H1 (cell line): ENCODE results near the gene PTGIS. TPM values are rescaled to one million over a fixed set of nuclear protein-coding genes. Genes with fewer than 3 reads are reported as not detected.

Experiments
- CTCF ChIA-PET: fragments of 300-600 bp; sonication (Branson Sonifier 250); formaldehyde crosslinking; loops from one replicate; lab custom pipeline; 2021; ENCODE audit not compliant: partially characterized antibody; lab: Charles Lee
- POLR2A ChIA-PET: fragments of 300-600 bp; sonication (Branson Sonifier 250); formaldehyde crosslinking; loops from one replicate; lab custom pipeline; 2021; ENCODE audit warnings: inconsistent platforms; ENCODE audit not compliant: partially characterized antibody; lab: Charles Lee
- DNase-seq, 2 experiments: peaks; one replicate each; pipeline versions ENCODE4 v3.0.0 to v3.0.0-alpha.2; 2010 to 2022; ENCODE audit warnings: low spot score in 2 of 2, low read depth in 1 of 2, mixed read lengths in 1 of 2
- FAIRE-seq: peaks from 2 replicates; lab custom pipeline; 2011; peaks lifted over from hg19 to GRCh38; lab: Jason Lieb, UNC
- H2AFZ ChIP-seq: 2 replicates; pipeline ENCODE4 v1.8.1; 2012; ENCODE audit warnings: low read length, inconsistent platforms
- H2AK5ac ChIP-seq: 2 replicates; pipeline ENCODE4 v1.6.1; 2013; ENCODE audit warnings: low read depth, low read length
- H2BK120ac ChIP-seq: replicated peaks from 2 replicates; pipeline ENCODE3; 2013; ENCODE audit warnings: low read depth, low read length, inconsistent platforms
- H2BK12ac ChIP-seq: 2 replicates; pipeline ENCODE4 v1.6.1; 2013; ENCODE audit warnings: low read depth, low read length
- H2BK15ac ChIP-seq: 2 replicates; pipeline ENCODE4 v1.6.1; 2013; ENCODE audit warnings: low read length
- H2BK20ac ChIP-seq: 2 replicates; pipeline ENCODE4 v1.6.1; 2013; ENCODE audit warnings: low read length
- H2BK5ac ChIP-seq: 2 replicates; pipeline ENCODE4 v1.6.1; 2013; ENCODE audit warnings: low read depth, low read length
- H3K14ac ChIP-seq: 2 replicates; pipeline ENCODE4 v1.6.1; 2013; ENCODE audit warnings: inconsistent platforms; ENCODE audit not compliant: insufficient read length
- H3K18ac ChIP-seq: 2 replicates; pipeline ENCODE4 v1.6.1; 2013; ENCODE audit warnings: low read length; ENCODE audit errors: extremely low read depth
- H3K23ac ChIP-seq: 2 replicates; pipeline ENCODE4 v1.6.1; 2013; ENCODE audit warnings: inconsistent platforms; ENCODE audit not compliant: insufficient read length
- H3K23me2 ChIP-seq: 2 replicates; pipeline ENCODE4 v1.6.1; 2013; ENCODE audit warnings: low read depth, low read length
- H3K27ac ChIP-seq: 2 replicates; pipeline ENCODE4 v1.6.1; 2011; ENCODE audit warnings: low read depth, low read length, inconsistent platforms
- H3K27me3 ChIP-seq, 4 experiments: replicated peaks in 1 of 4; 1 replicate in 1 of 4; 2 replicates in 3 of 4; pipeline versions ENCODE4 v1.6.1 to v1.8.1; 2011 to 2013; ENCODE audit warnings: low read length in 3 of 4, mild to moderate bottlenecking in 3 of 4, inconsistent platforms in 2 of 4, mixed read lengths in 2 of 4, moderate library complexity in 1 of 4; ENCODE audit not compliant: control insufficient read depth in 3 of 4, insufficient read depth in 3 of 4; ENCODE audit errors: extremely low read depth in 1 of 4
- H3K36me3 ChIP-seq, 4 experiments: 2 replicates each; pipeline versions ENCODE4 v1.6.1 to v1.8.1; 2011 to 2013; ENCODE audit warnings: mild to moderate bottlenecking in 4 of 4, low read length in 3 of 4, moderate library complexity in 2 of 4, control low read depth in 1 of 4, inconsistent platforms in 1 of 4; ENCODE audit not compliant: insufficient read depth in 4 of 4, control insufficient read depth in 2 of 4
- H3K4ac ChIP-seq: replicated peaks from 2 replicates; pipeline ENCODE3; 2013; ENCODE audit warnings: low read length, low read depth, mixed read lengths, inconsistent platforms; ENCODE audit not compliant: insufficient read length
- H3K4me1 ChIP-seq, 4 experiments: replicated peaks in 1 of 4; 1 replicate in 1 of 4; 2 replicates in 3 of 4; pipeline versions ENCODE4 v1.6.1 to v1.8.1; 2011 to 2013; ENCODE audit warnings: low read length in 3 of 4, inconsistent platforms in 2 of 4, mixed read lengths in 1 of 4; ENCODE audit not compliant: insufficient read depth in 4 of 4, control insufficient read depth in 3 of 4
- H3K4me2 ChIP-seq, 2 experiments: 2 replicates each; pipeline versions ENCODE4 v1.6.1 to v1.8.1; 2011 to 2013; ENCODE audit warnings: low read depth in 2 of 2, low read length in 2 of 2, control low read depth in 1 of 2, inconsistent platforms in 1 of 2, mild to moderate bottlenecking in 1 of 2; ENCODE audit not compliant: insufficient read depth in 1 of 2
- H3K4me3 ChIP-seq, 4 experiments: fragments of 200-600, 300-600 bp in 1 of 4; sonication (generic), shearing (Covaris generic), sonication (Bioruptor Twin) in 1 of 4; 2 replicates each; pipeline versions ENCODE4 v1.5.1 to v1.8.1; 2011 to 2016; ENCODE audit warnings: low read length in 4 of 4, low read depth in 3 of 4, control low read depth in 2 of 4, inconsistent platforms in 2 of 4, mild to moderate bottlenecking in 2 of 4, mixed read lengths in 1 of 4, moderate library complexity in 1 of 4; ENCODE audit not compliant: insufficient read depth in 2 of 4; ENCODE audit errors: extremely low read depth in 1 of 4
- H3K56ac ChIP-seq: replicated peaks from 2 replicates; pipeline ENCODE3; 2013; ENCODE audit warnings: low read depth, mild to moderate bottlenecking, mixed read lengths, low read length, inconsistent platforms; ENCODE audit not compliant: insufficient read length
- H3K79me1 ChIP-seq: 2 replicates; pipeline ENCODE4 v1.6.1; 2013; ENCODE audit warnings: low read depth, low read length, control low read depth
- H3K79me2 ChIP-seq, 2 experiments: 2 replicates each; pipeline versions ENCODE4 v1.6.1 to v1.8.1; 2012 to 2013; ENCODE audit warnings: low read length in 2 of 2, mild to moderate bottlenecking in 2 of 2, inconsistent platforms in 1 of 2; ENCODE audit not compliant: insufficient read depth in 2 of 2, control insufficient read depth in 1 of 2
- H3K9ac ChIP-seq, 4 experiments: replicated peaks in 1 of 4; 1 replicate in 1 of 4; 2 replicates in 3 of 4; pipeline versions ENCODE4 v1.6.1 to v1.8.1; 2011 to 2013; ENCODE audit warnings: low read depth in 3 of 4, low read length in 3 of 4, control low read depth in 2 of 4, mild to moderate bottlenecking in 2 of 4, moderate library complexity in 2 of 4, inconsistent platforms in 1 of 4; ENCODE audit errors: extremely low read depth in 1 of 4
- H3K9me3 ChIP-seq, 2 experiments: 2 replicates each; pipeline versions ENCODE4 v1.6.1 to v1.8.1; 2012 to 2013; ENCODE audit warnings: mild to moderate bottlenecking in 2 of 2, moderate library complexity in 2 of 2, control low read depth in 1 of 2, inconsistent platforms in 1 of 2, low read depth in 1 of 2, low read length in 1 of 2, mixed read lengths in 1 of 2; ENCODE audit not compliant: insufficient read depth in 2 of 2
- H4K20me1 ChIP-seq, 2 experiments: replicated peaks in 1 of 2; 2 replicates each; pipeline versions ENCODE3 to v1.8.1; 2011 to 2013; ENCODE audit warnings: inconsistent platforms in 2 of 2, low read length in 2 of 2, mild to moderate bottlenecking in 1 of 2; ENCODE audit not compliant: insufficient read depth in 2 of 2, control insufficient read depth in 1 of 2
- H4K5ac ChIP-seq: 2 replicates; pipeline ENCODE4 v1.6.1; 2013; ENCODE audit warnings: low read length, low read depth, mixed read lengths, inconsistent platforms; ENCODE audit not compliant: insufficient read length
- H4K8ac ChIP-seq: 2 replicates; pipeline ENCODE4 v1.8.0; 2013; ENCODE audit warnings: mild to moderate bottlenecking, moderate library complexity, low read length, inconsistent platforms; ENCODE audit not compliant: insufficient read depth; ENCODE audit errors: extremely low read depth
- H4K91ac ChIP-seq: replicated peaks from 2 replicates; pipeline ENCODE3; 2013; ENCODE audit warnings: low read length, mixed read lengths, inconsistent platforms; ENCODE audit not compliant: insufficient read length
- CEBPB ChIP-seq: IDR thresholded peaks from 2 replicates; pipeline ENCODE4 v1.6.1; 2012; ENCODE audit warnings: low read depth, low read length
- CREB1 ChIP-seq: IDR thresholded peaks from 2 replicates; pipeline ENCODE4 v1.6.1; 2012; ENCODE audit warnings: inconsistent platforms
- GABPA ChIP-seq: IDR thresholded peaks from 2 replicates; pipeline ENCODE4 v1.6.1; 2011; ENCODE audit warnings: mild to moderate bottlenecking, low read length, moderate library complexity, borderline replicate concordance; ENCODE audit not compliant: insufficient read depth
- HDAC2 ChIP-seq, 2 experiments: fragments of 300-600 bp in 1 of 2; sonication (generic) in 1 of 2; IDR thresholded peaks; 2 replicates each; pipeline ENCODE4 v1.6.1; 2011 to 2012; ENCODE audit warnings: low read depth in 2 of 2, low read length in 2 of 2, mild to moderate bottlenecking in 2 of 2, moderate library complexity in 2 of 2, borderline replicate concordance in 1 of 2, inconsistent platforms in 1 of 2
- HDAC6 ChIP-seq: IDR thresholded peaks from one replicate; pipeline ENCODE4 v1.7.1; 2012; ENCODE audit warnings: low read depth, mild to moderate bottlenecking, inconsistent platforms, low read length, moderate library complexity
- NRF1 ChIP-seq: IDR thresholded peaks from 2 replicates; pipeline ENCODE4 v1.6.1; 2011; ENCODE audit warnings: mild to moderate bottlenecking, low read depth, low read length, improper control_type of control experiment
- SP1 ChIP-seq: IDR thresholded peaks from 2 replicates; pipeline ENCODE4 v1.6.1; 2011; ENCODE audit warnings: low read depth, low read length
- SUZ12 ChIP-seq: fragments of 200-600 bp; sonication (generic); IDR thresholded peaks from 2 replicates; pipeline ENCODE4 v1.6.1; 2012; ENCODE audit warnings: mild to moderate bottlenecking, inconsistent platforms, low read length, moderate library complexity, mixed read lengths
- TEAD4 ChIP-seq: IDR thresholded peaks from 2 replicates; pipeline ENCODE4 v1.6.1; 2012; ENCODE audit warnings: low read depth, low read length, inconsistent platforms, mixed read lengths
- WGBS, 2 experiments: shearing (Covaris generic) in 1 of 2; methylation state at CpG; one replicate each; pipeline versions ENCODE4 v1.1.6 to v1.1.7; 2013 to 2015; ENCODE audit warnings: low lambda C conversion rate in 2 of 2, mixed read lengths in 2 of 2, inconsistent platforms in 1 of 2, low coverage in 1 of 2, missing lambda C conversion rate in 1 of 2; ENCODE audit not compliant: insufficient replicate concordance in 2 of 2, insufficient coverage in 1 of 2, insufficient read length in 1 of 2; ENCODE audit errors: extremely low coverage in 1 of 2, missing lambda C conversion rate in 1 of 2; 5-methylcytosine and 5-hydroxymethylcytosine counted together
- polyA plus RNA-seq, 7 experiments: library from polyadenylated mRNA; depleted of rRNA in 3 of 7; stranded (reverse) in 5 of 7; unstranded in 2 of 7; fragments of >200 nt in 5 of 7; fragments of 200-250 nt in 2 of 7; gene quantifications; 1 replicate in 5 of 7; 2 replicates in 1 of 7; 4 replicates in 1 of 7; pipeline versions ENCODE4 v1.2.1 to v1.2.3, GENCODE V29; 2011 to 2013; ENCODE audit warnings: missing spikeins in 2 of 7, mixed read lengths in 2 of 7
- total RNA-seq: library from RNA; stranded (reverse); fragmentation: NEBNext Ultra II Directional; extraction: Animal tissue kit (Norgen Biotek cat#: 25700); gene quantifications from 2 replicates; pipeline ENCODE4 v1.2.1, GENCODE V29; 2021
- TF ChIP-seq, protein P1 (sequence below): IDR thresholded peaks from 2 replicates; pipeline ENCODE4 v1.6.1; 2012; ENCODE audit warnings: inconsistent platforms

Gene PTGIS
- total and polyA plus RNA-seq, 2 of the 8 experiments (the other 6 are each of a cell fraction or from before 2014, with no cell fraction given): 29.9 to 35.5 TPM

DNA sequence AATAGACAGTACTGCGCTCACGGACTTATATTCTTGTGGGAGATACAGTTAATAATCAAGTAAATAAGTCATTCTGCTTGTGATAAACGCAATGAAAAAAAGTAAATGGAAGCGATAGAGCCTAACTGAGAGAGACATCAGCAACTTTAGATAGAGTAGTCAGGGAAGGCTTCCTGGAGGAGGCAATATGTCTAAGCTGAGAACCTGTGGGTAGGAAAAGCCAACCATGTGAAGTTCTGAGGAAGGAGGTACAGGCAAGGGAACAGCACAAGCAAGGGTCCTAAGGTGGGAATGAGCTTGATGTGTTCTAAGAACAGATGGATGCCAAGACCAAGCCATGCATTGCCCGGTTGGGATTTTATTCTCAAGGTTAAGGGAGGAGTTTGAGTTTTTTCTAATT lies 78.2 kb downstream of the PTGIS start:
- Histone ChIP-seq H3K79me1 (no peaks in the 10 kb centered on the region), H2BK15ac (no peak overlapping the region), H4K91ac (no peak overlapping the region), H3K4me2 (no peak overlapping the region), H3K14ac (no peak overlapping the region), H3K18ac (no peak overlapping the region), H3K9ac (no peak overlapping the region), H4K8ac (no peak overlapping the region), H3K4me1 (no peaks in the 10 kb centered on the region), H3K27me3 (peaks cover 0 to 4% (median under 1%) of the 10 kb centered on the region in 4 experiments; a peak in 3 of 7 replicates), H3K36me3 (no peaks in the 10 kb centered on the region), H3K9me3 (peaks cover 0 to 4% of the 10 kb centered on the region in 2 experiments; a peak in 1 of 4 replicates), H2AK5ac (no peak overlapping the region), H2BK5ac (no peak overlapping the region), H3K27ac (no peak overlapping the region), H3K4me3 (no peak overlapping the region), H3K4ac (no peak overlapping the region), H3K79me2 (no peaks in the 10 kb centered on the region), H3K23me2 (no peaks in the 10 kb centered on the region), H4K20me1 (peaks cover 0 to 2% of the 10 kb centered on the region in 2 experiments), H3K56ac (no peak overlapping the region), H2BK12ac (no peak overlapping the region), H2BK20ac (no peak overlapping the region), H3K23ac (no peak overlapping the region), H2BK120ac (no peak overlapping the region), H4K5ac (no peak overlapping the region), H2AFZ (no peak overlapping the region)
- DNase-seq (no peak), FAIRE-seq (no peak)
- no peak for TF ChIP-seq SP1
- no peak for TF ChIP-seq HDAC2 (IDR thresholded peaks at IDR 0.05; ENCODE audit: borderline replicate concordance in 1 of 2, low read depth in 2 of 2, low read length in 2 of 2)
- TF ChIP-seq HDAC6: no peak
- TF ChIP-seq GABPA: no peak
- no peak for TF ChIP-seq NRF1
- TF ChIP-seq, protein P1, sequence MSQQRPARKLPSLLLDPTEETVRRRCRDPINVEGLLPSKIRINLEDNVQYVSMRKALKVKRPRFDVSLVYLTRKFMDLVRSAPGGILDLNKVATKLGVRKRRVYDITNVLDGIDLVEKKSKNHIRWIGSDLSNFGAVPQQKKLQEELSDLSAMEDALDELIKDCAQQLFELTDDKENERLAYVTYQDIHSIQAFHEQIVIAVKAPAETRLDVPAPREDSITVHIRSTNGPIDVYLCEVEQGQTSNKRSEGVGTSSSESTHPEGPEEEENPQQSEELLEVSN: no peak
- TF ChIP-seq CREB1: no peak
- no peak for TF ChIP-seq TEAD4
- no peak for TF ChIP-seq SUZ12
- no peak for TF ChIP-seq CEBPB
- CTCF ChIA-PET: interaction anchor here (1.1 to 8.5 kb wide), 7 partner anchors 11 to 169 kb away, joined by 3 to 88 read pairs (median 3); no protein-coding TSS in a partner anchor
- WGBS, 2 experiments: 92% methylated on average over 5 of the region's 5 CpGs; no CpG with 5 or more reads in 1 of the 2 experiments
- POLR2A ChIA-PET: interaction anchor here (0.6 kb wide), 1 partner anchor 156 kb away, joined by 3 read pairs; no protein-coding TSS in a partner anchor
